Iris pigment epithelial cell (primary cell): Measurements from ENCODE around the gene PBXIP1.
A peak's percentile ranks its signal among the peaks of the same experiment; 100 is the strongest.

Experiments used
- DNase-seq: peaks from one replicate; pipeline ENCODE4 v3.0.0-alpha.2; 2011; ENCODE audit warnings: low read depth

Gene PBXIP1

DNA sequence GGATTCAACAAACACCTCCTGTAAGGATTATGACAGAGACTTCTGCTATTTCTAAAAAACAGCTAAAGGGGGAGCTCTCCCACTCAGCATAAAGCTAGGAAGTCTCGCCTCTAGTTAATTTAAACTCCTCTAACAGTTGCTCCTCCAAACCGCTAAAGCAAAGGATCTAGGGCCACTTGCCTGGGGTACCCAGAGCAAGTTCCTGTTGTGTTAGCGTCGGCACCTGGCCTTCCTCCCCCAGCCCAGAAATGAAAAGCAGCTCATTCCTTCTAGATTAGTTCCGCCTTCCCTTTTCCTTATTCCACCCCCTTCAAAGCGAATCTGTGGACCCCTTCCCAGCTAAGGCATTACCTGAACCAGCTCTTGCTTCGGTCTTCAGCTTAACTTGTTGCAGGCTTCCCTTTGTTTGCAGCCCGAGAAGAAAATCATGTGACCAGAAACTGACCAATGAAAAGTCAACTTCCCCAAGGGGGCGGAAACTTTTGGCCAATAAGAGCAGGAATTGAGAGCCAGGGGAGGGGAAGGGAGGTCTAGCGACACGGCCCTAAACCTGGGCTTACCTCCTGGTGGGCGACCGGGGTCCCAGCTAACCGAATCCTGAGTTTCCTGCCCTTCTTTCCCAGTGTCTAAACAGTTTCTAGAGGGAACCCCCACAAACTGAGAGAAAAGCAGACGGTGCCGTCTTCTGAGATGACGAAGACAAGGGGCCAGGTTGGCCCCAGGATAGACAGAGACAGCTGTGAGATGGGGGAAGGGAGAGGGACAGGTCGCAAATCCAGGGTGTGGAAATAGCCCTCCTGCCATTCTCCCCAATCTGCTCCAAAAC, at the start of gene PBXIP1:
TSS of gene PBXIP1 (minus strand) at position 382 of the 826 bp plus-strand sequence. CDS start 2,378 bp downstream, outside the sequence.
- DNase-seq: peak; percentile 87

GRCh38 chr1:155005076-155006011, 49.4 kb upstream of the PBXIP1 start:
- DNase-seq: no peak

- DNase-seq: no peak
These were observed 48.6 kb upstream of the PBXIP1 start for GRCh38 chr1:155004352-155005075.

DNA sequence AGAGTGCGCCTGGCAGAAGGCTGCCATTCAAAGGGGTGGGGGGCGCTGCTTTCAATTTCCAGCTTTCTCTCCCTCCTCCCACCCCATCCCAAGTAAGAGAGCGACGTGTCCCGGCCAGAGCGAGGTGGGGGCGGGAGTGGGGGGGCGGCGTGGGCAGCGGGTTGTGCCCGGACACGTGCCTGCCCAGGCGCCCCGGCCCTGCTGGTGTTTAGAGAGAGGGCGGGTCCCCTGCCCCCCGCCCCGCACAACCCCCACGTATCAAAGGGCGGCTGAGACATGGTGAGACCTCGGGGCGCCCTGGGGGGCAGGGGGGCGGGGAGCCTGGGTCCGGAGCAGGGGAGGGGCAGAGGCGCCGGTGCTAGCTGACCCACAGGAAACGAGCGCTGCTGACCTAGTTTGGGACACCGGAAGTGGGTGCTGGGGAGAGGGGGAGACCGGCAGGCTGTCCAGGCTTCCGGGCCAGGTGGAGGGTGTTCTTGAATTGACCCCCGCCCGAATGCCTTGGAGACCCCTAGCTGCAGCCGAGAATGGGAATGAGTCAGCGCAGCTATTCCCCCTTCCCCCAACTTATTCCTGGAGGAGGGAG, 48.0 kb upstream of the PBXIP1 start:
- DNase-seq: peak; percentile 41

DNA sequence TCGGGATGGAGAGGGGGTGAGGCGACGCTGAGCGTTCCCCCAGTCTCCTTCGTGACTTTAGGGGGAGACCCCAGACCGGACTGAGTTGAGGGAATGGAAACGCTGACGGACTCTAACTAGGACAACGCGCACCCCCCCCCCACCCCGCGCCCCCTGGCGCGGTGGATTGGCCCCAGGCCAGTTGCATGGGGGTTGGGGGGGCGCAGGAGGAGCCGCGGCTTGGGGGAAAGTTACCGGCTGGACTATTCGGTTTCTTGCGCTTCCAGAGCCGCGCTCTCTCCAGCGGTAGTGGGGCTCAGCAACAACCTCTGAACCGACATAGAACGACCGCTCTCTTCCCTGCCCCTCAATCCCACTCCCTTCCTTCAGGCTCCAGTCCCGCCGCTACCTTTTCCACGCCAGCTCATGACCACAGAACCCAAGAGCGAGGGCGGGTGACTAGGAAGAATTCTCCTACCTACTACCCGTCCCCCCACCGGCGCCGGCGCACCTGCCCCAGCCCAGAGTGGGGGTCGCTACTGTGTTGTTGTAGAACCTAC, 47.4 kb upstream of the PBXIP1 start:
- DNase-seq: peak; percentile 31

DNA sequence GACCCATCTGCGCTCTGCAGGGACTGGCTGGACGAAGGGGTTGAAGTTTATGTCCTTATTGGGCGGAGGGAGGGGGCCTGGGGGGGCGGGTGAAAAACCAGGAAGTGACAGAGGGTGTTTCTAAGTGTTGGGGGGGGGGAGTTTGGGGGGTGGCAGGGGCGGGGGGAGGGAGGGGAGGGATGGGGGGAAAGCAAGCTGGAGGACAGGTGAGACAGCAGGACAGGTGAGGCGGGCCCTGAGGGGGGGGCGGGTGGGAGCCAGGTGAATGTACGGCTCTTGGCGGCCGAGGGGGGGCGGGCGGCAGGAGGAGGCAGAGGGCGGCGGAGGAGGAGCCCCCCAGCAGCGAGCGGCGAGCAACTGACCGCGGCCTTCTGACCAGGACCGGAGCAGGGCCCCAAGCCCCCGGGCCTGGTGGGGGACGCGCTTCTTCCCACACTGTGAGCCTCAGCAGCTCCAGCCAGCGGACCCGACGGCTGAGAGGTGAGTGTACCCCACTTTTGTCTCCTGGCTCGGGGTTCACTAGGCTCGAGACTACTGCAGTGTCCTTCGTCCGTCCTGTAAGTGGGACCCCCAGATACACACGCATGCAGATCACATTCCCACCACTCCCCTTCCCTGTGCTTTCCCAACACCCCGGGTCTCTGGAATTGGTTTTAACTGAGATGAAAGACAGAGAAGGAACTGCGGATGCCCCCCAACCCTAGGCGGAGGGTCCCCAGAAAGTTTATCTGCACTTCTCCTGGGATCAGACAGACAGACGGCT, 46.7 kb upstream of the PBXIP1 start, which contains the start of gene ZBTB7B:
TSS of gene ZBTB7B (plus strand) at position 339 of the 763 bp plus-strand sequence. CDS start 11,859 bp downstream, outside the sequence.
- DNase-seq: peak; percentile 38

DNA sequence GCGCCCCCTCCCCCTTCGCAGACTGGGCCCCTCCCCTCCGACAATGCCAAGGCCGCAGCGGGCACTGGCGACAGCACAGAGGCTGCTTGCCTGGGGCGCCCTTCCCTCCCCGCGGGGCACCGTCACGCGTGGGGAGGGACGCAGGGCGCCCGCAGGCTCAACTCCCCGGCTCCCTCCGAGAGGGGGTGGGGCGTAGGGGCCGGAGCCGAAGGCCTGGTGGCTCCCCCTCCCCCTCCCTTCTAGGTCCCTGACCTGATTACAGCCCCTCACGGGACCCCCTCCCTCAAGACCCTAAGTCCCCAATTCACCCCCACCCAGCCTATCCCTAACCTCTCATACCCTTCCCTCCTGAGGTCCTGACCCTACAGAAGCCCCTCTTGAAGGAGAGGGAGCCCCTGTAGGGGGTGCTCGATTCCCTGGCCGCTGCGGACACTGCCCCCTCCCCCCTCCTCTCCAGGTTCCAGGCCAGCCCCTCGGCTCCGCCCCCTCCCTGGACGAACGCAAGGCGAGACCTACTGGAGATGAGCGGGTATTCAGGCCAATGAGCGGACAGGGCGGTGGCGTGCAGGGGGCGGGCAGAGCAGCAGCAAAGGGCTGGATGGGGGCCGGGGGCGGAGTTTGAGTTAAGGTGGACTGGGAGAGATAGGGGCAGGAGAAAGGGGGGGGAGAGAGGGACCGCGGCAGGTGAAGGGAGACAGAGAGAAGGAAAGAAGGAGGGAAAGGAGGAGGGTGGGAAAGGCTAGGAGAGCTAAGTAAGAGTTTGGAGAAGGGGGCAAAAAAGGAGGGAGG, 46.0 kb upstream of the PBXIP1 start:
- DNase-seq: peak; percentile 99

- no peak for DNase-seq
These were observed 45.5 kb upstream of the PBXIP1 start for GRCh38 chr1:155001425-155001674.

DNA sequence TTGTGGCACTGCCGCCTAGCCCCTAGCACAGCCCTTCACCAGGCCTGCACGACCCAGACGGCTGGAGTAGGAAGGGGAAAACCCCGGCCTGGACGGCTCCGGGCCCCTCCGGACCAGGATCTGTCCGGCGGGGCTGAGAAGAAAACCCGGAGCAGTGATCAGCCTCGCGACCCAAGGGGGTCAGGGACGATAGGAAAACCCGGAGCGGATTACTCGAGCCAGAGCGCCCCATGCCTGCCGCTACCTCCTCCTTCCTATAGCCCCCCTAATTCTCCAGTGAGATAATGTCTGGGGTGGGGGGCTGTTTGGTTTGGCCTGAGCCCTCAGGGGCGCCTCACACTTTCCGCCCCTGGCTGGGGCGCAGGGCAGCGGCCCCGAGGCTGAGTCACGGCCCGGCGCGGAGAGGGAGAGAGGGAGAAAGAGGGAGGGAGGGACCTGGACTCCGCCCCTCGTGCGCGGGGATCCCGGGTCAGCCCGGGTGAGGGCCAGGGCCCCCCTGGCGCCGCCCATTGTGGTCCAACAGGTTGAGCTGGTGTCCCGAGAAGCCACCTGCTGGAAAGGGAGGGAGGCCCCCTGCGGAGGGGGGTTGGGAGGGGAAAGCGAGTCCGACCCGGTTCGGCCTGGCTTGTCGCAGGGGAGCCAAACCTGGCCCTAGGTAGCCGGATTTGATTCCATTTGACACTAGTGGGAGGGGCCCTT, 45.0 kb upstream of the PBXIP1 start:
- peak; percentile 86 for DNase-seq

- no peak for DNase-seq
These were observed 44.5 kb upstream of the PBXIP1 start for GRCh38 chr1:155000411-155000725.

DNA sequence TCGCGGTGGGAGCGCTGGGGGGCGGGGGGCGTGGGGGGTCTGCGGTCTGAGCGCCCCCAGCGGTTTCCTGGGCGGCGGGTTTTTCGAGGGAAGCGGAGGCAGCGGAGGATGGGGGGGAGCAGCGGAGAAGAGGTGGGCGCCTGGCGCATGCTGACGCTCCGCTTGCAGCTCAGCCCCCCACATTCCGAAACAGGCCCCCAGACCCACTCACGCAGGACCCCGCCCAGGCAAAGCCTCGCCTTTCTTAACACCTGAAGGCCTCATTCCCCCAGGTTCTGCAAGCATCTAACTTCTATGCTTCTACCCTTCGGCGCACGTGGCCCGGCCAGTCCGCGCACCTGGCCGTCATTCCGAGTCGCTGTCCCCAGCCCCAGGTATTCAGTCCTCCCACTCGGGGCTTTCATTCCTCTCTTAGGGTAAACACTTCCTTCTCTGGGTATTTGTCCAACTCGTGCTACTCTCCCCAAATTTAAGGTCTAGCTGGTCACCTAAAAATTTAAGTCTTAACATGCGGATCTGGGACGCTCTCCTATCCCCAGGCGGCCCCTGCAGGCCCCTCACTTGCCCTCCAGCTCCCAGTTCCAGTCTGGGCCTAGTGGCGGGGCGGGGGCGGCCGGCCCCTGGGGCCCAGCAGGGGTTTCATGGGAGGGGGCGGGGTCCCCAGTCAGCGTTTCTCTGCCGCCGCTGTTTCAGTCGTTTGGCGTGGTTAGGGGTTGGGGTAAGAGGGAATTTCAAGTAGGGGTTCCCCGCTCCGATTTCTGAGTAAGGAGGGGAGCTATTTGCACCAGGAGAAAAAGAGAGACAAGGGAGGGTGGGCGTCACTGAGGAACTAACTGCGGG, 43.9 kb upstream of the PBXIP1 start:
- DNase-seq: no peak

DNA sequence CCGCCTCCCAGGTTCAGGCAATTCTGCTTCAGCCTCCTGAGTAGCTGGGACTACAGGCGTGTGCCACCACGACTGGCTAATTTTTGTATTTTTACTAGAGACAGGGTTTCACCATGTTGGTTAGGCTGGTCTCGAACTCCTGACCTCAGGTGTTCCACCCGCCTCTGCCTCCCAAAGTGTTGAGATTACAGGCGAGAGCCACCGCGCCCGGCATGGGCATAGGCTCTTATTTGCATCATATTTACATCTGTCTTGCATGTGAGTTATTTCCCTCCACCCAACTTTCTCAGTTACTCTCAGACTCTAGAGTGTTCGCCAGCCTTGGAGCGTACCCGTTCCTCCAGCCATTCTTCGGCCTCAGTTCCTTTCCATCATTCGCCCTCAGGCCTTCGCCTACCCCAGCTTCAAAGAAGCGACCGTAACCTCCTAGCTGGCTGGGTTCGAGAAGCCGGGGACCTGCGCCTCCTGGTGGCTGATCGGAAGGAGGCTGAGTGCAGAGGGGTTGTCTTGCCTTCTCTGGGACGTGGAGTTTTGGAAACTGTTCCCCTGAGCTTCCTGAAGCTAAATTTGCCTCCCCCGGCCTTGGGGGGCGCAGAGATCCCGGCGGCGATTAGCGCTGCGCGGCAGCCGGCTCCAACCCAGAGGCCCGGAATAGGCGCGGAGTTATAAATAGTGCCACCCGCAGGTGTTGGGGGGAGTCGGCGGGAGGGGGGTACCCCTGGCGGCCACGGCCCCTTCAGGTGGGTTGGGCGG, 43.1 kb upstream of the PBXIP1 start:
- DNase-seq: peak; percentile 51

DNA sequence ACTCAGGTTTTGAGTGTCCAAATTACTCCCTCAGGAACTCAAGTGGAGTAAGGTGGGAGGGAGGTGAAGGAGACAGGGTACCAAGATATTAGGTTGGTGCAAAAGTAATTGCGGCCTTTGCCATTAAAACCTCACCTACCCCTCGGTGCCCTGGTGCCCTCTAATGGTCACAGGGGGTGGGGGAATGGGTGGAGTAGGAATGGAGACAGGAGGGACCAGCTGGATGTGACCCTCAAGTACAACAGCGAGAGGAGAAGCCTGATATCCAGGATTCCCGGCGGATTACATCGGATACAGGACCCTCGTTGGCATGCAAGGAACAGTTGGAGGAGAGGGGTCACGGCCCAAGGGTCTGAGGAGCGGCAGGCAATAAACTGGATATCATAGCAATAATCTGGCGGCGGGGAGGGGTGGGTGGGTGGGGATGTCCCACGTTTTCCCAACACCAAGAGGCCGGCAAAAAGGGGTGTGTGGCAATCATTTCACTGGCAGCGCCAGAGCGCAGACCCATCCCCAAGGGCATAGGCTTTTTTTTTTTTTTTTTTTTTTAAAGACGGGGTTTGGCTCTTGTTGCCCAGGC, 42.4 kb upstream of the PBXIP1 start:
- no peak for DNase-seq

- DNase-seq: no peak
These were observed 41.2 kb upstream of the PBXIP1 start for GRCh38 chr1:154996966-154997701.

GRCh38 chr1:154995301-154995983, 39.5 kb upstream of the PBXIP1 start:
- peak; percentile 86 for DNase-seq

DNA sequence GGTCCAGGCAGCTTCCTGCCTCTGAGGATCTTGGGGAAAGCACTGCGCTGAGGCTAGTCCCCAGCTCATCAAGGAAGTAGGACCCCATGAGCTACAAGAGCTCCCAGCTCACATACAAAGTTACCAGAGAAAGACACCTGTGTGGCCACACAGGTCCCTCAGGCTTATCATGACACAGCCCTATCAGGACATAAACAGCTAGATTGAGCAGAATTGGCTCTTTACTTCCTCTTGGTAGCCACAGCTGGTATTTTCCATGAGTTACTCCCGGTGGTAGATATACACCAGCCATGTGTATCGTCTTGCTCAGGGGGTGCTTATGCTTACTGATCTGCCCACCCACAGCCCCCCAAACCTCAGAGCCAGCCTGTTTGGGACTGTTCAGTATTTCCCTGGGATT, 38.7 kb upstream of the PBXIP1 start:
- no peak for DNase-seq
